HG02763 (cell line): ENCODE results near the gene SLC16A12.
"Not testable (repeated sequence)": the region's sequence is repeated elsewhere in the genome, so short reads cannot be mapped to it uniquely, and the experiment has no call there.

Experiments used
- ATAC-seq: cut with Tn5 transposase; IDR thresholded peaks from one replicate; pipeline ENCODE4 v1.9.1; 2021; ENCODE audit warnings: mild to moderate bottlenecking, moderate library complexity; ENCODE audit not compliant: unreplicated experiment

Gene SLC16A12

GRCh38 chr10:89393898-89394297 lies 141.5 kb downstream of the SLC16A12 start:
- no peak for ATAC-seq

GRCh38 chr10:89392974-89393373 lies 142.4 kb downstream of the SLC16A12 start:
- ATAC-seq = no peak

DNA sequence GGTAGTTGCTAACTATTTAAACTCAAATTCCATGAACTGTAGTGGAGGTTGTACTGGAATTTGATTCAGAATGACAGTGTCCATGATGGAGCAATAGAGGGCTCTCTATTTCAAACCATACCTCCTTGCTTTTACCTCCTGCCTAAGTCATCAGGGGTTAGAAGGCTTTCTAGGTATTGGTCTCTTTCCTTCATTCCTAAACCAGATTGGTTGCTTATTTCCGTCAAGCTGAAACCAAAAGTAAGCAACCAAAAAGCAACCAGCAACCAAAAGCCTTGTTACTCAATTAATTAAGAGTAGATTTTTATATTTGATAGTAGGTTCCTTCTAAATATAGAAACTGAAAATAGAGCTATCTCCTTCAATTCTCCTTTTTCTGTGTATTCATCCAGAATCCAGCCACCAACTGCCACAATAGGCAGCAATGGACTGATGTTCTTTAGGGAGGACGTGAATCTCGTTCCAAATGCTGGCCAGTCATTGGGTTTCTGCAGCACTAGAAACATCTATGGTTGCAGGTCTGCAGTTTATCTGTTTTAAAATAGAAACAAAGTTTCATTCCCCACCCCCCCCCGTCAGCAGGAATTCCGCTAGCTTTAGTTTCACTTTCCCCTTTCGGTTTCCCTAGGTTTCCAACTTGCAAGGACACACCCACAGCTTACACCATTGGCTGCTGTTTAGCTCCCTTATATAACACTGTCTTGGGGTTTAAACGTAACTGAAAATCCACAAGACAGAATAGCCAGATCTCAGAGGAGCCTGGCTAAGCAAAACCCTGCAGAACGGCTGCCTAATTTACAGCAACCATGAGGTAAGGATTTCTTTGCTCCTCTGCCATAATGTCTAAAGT lies 143.3 kb downstream of the SLC16A12 start, which contains the start of gene IFIT1:
Gene IFIT1 (plus strand): TSS at position 717 of the 850 bp plus-strand sequence. CDS start 90 bp downstream, at position 807.
- ATAC-seq = peak; percentile 78

DNA sequence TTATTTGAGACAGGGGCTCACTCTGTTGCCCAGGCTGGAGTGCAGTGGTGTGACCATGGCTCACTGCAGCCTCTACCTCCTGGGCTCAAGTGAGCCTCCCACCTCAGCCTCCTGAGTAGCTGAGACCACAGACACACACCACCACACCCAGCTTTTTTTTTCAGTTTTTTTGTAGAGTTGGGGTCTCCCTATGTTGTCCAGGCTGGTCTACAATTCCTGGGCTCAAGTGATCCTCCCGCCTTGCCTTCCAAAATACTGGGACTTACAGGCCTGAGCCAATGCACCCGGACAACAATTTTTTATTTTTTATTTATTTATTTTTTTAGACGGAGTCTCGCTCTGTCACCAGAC lies 144.2 kb downstream of the SLC16A12 start:
- ATAC-seq = not testable (repeated sequence)

- no peak for ATAC-seq
Measured at GRCh38 chr10:89390476-89391225, 144.7 kb downstream of the SLC16A12 start.

DNA sequence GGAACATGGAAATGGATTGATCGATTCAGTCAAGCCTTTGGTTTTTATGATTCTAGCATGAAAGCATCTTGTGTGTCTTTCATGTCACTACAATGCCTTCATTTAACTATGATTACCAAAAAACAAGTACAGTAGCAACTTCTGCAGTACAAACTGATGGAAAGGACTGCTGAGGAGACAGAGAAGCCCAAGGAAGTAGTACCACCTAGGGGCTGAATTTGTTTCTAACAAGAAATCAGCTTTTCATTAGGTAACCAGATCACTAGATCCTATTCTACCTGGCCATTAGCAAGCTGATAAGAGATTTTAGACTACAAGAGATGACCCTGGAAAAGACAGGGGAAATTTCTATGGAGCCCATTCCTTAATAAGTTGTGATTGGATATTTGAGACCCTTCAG lies 146.1 kb downstream of the SLC16A12 start:
- ATAC-seq = no peak

DNA sequence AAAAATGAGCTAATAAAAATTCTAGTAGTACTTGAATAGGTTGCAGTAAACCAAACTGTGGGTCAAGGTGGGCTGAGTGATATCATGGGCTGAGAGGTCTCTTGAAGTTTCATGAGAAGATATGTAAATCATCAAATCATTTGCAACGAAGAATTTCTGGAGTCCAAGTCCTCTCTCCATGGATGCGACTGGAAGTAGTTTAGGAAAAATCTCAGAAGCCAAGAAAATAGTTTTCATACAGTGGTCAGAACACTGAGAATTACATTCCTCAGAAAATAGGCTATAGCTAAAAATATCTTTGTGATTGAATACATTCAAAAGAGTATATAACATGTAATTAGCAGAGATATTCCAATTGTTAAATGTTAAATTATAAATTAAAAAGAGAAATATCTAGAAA lies 146.6 kb downstream of the SLC16A12 start:
- no peak for ATAC-seq

DNA sequence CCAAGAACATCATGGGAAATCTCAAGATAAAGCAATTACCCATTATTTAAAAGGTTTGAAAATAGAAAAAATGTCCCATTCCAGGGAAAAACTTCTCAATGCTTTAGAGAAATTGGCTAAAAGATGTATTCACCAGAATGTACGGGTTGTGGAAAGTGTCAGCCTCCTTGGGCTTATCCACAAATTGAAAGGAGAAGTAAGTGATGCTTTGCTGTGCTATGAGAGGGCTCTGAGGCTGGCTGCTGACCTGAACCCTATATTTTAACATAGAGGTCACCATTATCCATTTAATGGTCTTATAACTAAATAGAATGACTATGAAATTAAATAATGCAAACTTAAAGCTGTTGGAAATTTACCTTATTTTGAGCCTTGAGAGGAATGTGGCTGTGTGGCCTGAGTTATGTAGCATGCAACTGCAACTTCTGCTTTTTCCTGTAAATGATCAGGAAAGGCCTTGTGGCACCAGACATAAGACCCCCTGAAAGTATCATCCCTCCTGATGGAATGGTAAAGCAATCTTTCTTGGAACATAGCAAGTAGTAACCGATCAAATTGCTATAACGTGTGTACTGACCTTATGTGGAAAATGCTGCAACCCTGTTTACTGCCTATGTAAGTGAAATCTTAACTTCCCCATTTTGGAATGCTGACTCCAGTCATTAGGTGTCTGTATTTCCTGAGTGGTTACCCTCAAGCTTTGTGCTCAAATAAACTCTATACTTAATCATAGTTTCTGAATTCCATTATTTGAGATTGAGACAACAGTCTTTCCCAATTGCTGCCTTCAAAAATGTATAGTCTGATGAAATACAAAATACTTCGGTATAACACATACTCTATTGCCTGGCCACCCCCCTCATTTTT lies 150.7 kb downstream of the SLC16A12 start:
- ATAC-seq = no peak

GRCh38 chr10:89382757-89383156 lies 152.6 kb downstream of the SLC16A12 start:
- ATAC-seq = no peak
